Hindlimb muscle (tissue), 1 donor: Measurements from ENCODE around the gene TCP10L. TPM values are rescaled to one million over a fixed set of nuclear protein-coding genes. Genes with fewer than 3 reads are reported as not detected.
"Not testable (repeated sequence)": the region's sequence is repeated elsewhere in the genome, so short reads cannot be mapped to it uniquely, and the experiment has no call there.

Source experiments
- DNase-seq: peaks from one replicate; pipeline ENCODE4 v3.0.0-alpha.2; 2013
- polyA plus RNA-seq: library from polyadenylated mRNA; unstranded; fragments of 120-200 nt; gene quantifications from one replicate; pipeline ENCODE4 v1.2.1, GENCODE V29; 2013; ENCODE audit not compliant: insufficient read length

Gene TCP10L
- polyA plus RNA-seq, 1 donor: 1.6 TPM

GRCh38 chr21:32554832-32555638 is 30.3 kb downstream of the TCP10L start:
- no peak for DNase-seq

- DNase-seq: no peak
Observed at GRCh38 chr21:32549886-32550285, 35.4 kb downstream of the TCP10L start.

GRCh38 chr21:32549440-32549839 is 35.9 kb downstream of the TCP10L start:
- DNase-seq: no peak

- DNase-seq: no peak
Observed at GRCh38 chr21:32548978-32549377, 36.3 kb downstream of the TCP10L start.

GRCh38 chr21:32547018-32547417 is 38.3 kb downstream of the TCP10L start:
- no peak for DNase-seq

- DNase-seq: no peak
Observed at GRCh38 chr21:32545948-32546441, 39.3 kb downstream of the TCP10L start.

GRCh38 chr21:32544697-32545096 is 40.6 kb downstream of the TCP10L start:
- no peak for DNase-seq

- DNase-seq: no peak
Observed at GRCh38 chr21:32543975-32544374, 41.3 kb downstream of the TCP10L start.

GRCh38 chr21:32543056-32543455 is 42.3 kb downstream of the TCP10L start:
- not testable (repeated sequence) for DNase-seq

- DNase-seq: no peak
Observed at GRCh38 chr21:32539378-32539777, 45.9 kb downstream of the TCP10L start.

GRCh38 chr21:32538147-32538792 is 47.1 kb downstream of the TCP10L start:
- no peak for DNase-seq

GRCh38 chr21:32537569-32537881 is 47.8 kb downstream of the TCP10L start:
- DNase-seq: no peak

GRCh38 chr21:32535612-32536011 is 49.7 kb downstream of the TCP10L start:
- DNase-seq: no peak

GRCh38 chr21:32534113-32534512 is 51.2 kb downstream of the TCP10L start:
- no peak for DNase-seq

GRCh38 chr21:32533611-32534010 is 51.7 kb downstream of the TCP10L start:
- no peak for DNase-seq

GRCh38 chr21:32533053-32533452 is 52.3 kb downstream of the TCP10L start:
- no peak for DNase-seq

- DNase-seq: no peak
Observed at GRCh38 chr21:32532636-32533035, 52.7 kb downstream of the TCP10L start.

GRCh38 chr21:32531561-32531960 is 53.8 kb downstream of the TCP10L start:
- DNase-seq: not testable (repeated sequence)

- not testable (repeated sequence) for DNase-seq
Observed at GRCh38 chr21:32530809-32531208, 54.5 kb downstream of the TCP10L start.

GRCh38 chr21:32529679-32530078 is 55.6 kb downstream of the TCP10L start:
- DNase-seq: no peak

- DNase-seq: no peak
Observed at GRCh38 chr21:32525282-32525681, 60.0 kb downstream of the TCP10L start.

- no peak for DNase-seq
Observed at GRCh38 chr21:32523988-32524719, 61.2 kb downstream of the TCP10L start.
